ENCODE data around the gene ULK3. TPM values are rescaled to one million over a fixed set of nuclear protein-coding genes. Genes with fewer than 3 reads are reported as not detected.

ULK3 gene
- total RNA-seq, 1 donor from 2014 or later, result 6.5 TPM

Other genes with a start within 250 kb of the ULK3 start
- gene CLK3, start 227.3 kb downstream of the ULK3 start, total RNA-seq (ENCODE audit: insufficient read depth, low replicate concordance), result 55.1 TPM
- gene EDC3, start 147.1 kb downstream of the ULK3 start, total RNA-seq (ENCODE audit: insufficient read depth, low replicate concordance), result 22.1 TPM
- gene CYP1A1, start 117.6 kb downstream of the ULK3 start, total RNA-seq (ENCODE audit: insufficient read depth, low replicate concordance), result 3.6 TPM
- gene CYP1A2, start 94.3 kb downstream of the ULK3 start, total RNA-seq (ENCODE audit: insufficient read depth, low replicate concordance), result 0.96 TPM
- gene CSK, start 61.1 kb downstream of the ULK3 start, total RNA-seq (ENCODE audit: insufficient read depth, low replicate concordance), result 10.1 TPM
- gene LMAN1L, start 30.3 kb downstream of the ULK3 start, total RNA-seq (ENCODE audit: insufficient read depth, low replicate concordance), result 1.2 TPM
- 0.72 TPM for gene CPLX3, start 16.5 kb downstream of the ULK3 start, total RNA-seq (ENCODE audit: insufficient read depth, low replicate concordance)
- 19.0 TPM for gene SCAMP2, start 30.2 kb upstream of the ULK3 start, total RNA-seq (ENCODE audit: insufficient read depth, low replicate concordance)
- 25.0 TPM for gene MPI, start 46.9 kb upstream of the ULK3 start, total RNA-seq (ENCODE audit: insufficient read depth, low replicate concordance)
- gene FAM219B, start 63.7 kb upstream of the ULK3 start, total RNA-seq (ENCODE audit: insufficient read depth, low replicate concordance), result 33.9 TPM
- gene COX5A, start 94.9 kb upstream of the ULK3 start, total RNA-seq (ENCODE audit: insufficient read depth, low replicate concordance), result 19.7 TPM
- 19.7 TPM for gene RPP25, start 113.6 kb upstream of the ULK3 start, total RNA-seq (ENCODE audit: insufficient read depth, low replicate concordance)
- 1.2 TPM for gene SCAMP5, start 152.4 kb upstream of the ULK3 start, total RNA-seq (ENCODE audit: insufficient read depth, low replicate concordance)
- 5.5 TPM for gene PPCDC, start 180.4 kb upstream of the ULK3 start, total RNA-seq (ENCODE audit: insufficient read depth, low replicate concordance)

All from umbilical cord (tissue), 1 donor.